ENCODE results near the gene RIPK4. TPM values are rescaled to one million over a fixed set of nuclear protein-coding genes. Genes with fewer than 3 reads are reported as not detected.

RIPK4 gene
- total RNA-seq, 1 donor from 2014 or later: 28.9 TPM

DNA sequence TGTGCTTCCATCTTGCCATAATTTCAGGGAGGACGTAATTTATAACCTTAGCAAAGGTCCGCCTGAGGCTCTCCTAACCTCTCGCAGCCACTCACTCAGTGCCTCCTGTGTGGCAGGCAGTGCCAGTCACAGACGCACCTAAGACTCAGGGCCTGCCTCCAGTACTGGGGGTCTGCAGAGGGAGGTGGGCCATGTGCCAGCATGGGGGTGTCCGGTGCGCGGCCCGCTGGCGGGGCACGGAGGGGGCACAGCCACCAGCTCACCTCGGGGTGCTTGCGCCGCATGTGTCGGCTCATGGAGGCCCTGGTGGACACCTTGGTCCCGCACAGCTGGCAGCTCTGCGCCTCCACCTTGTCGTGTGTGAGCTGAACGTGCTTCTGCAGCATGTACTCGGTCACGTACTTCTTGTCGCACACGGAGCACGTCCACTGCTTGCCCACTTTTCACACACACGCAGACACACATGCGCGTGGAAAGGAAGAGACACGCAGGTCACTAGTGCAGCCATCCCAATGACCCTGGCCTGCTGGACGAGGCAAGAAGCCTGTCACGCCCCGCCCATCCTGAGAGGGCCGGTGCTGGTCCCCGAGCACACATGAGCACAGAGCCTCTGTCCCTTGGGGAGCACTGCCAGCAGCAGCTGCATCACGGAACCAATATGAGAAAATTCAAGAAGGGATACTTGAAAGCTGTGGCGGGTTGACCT, 43.2 kb upstream of the RIPK4 start:
- Mint-ChIP-seq H3K27ac (no peak overlapping the region), H3K4me3 (ENCODE audit: low read depth) (no peak overlapping the region), H3K4me1 (ENCODE audit: low read depth) (no peaks in the 10 kb centered on the region), H3K36me3 (ENCODE audit: insufficient read depth) (peaks cover 11% of the 10 kb centered on the region), H3K9me3 (ENCODE audit: low read depth) (no peaks in the 10 kb centered on the region), H3K27me3 (no peaks in the 10 kb centered on the region)
- TF ChIP-seq, protein P1, sequence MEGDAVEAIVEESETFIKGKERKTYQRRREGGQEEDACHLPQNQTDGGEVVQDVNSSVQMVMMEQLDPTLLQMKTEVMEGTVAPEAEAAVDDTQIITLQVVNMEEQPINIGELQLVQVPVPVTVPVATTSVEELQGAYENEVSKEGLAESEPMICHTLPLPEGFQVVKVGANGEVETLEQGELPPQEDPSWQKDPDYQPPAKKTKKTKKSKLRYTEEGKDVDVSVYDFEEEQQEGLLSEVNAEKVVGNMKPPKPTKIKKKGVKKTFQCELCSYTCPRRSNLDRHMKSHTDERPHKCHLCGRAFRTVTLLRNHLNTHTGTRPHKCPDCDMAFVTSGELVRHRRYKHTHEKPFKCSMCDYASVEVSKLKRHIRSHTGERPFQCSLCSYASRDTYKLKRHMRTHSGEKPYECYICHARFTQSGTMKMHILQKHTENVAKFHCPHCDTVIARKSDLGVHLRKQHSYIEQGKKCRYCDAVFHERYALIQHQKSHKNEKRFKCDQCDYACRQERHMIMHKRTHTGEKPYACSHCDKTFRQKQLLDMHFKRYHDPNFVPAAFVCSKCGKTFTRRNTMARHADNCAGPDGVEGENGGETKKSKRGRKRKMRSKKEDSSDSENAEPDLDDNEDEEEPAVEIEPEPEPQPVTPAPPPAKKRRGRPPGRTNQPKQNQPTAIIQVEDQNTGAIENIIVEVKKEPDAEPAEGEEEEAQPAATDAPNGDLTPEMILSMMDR (IDR thresholded peaks at IDR 0.05; ENCODE audit: unreplicated experiment): no peak
- DNase-seq (ENCODE audit: low spot score, unreplicated experiment): no peak

DNA sequence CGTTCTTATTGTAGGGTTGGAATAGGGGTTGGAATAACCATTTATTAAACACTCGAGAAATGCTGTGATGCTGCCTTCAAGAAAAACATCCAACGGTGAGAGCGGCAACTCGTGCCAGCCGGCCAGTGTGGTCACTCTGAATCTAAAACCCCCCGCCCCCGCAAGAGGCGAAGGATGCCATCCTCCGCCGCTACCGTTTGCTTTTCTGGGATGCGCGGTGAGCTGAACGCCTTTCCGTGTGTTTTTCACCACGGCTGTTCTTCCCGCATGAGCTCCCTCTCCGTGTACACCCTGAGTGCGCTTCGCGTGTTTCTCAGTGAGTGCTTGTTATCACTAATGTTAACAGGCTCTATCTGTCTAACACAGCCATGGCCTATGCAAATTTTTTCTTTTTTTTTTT, 42.0 kb upstream of the RIPK4 start:
- H3K27ac Mint-ChIP-seq: no peak overlapping the region
- no peaks in the 10 kb centered on the region for H3K4me1 Mint-ChIP-seq (ENCODE audit: low read depth)
- H3K9me3 Mint-ChIP-seq (ENCODE audit: low read depth): no peaks in the 10 kb centered on the region
- no peak overlapping the region for H3K4me3 Mint-ChIP-seq (ENCODE audit: low read depth)
- DNase-seq (ENCODE audit: low spot score, unreplicated experiment): no peak
- H3K36me3 Mint-ChIP-seq (ENCODE audit: insufficient read depth): peaks cover 13% of the 10 kb centered on the region
- TF ChIP-seq, protein P1 (IDR thresholded peaks at IDR 0.05; ENCODE audit: unreplicated experiment): no peak
- H3K27me3 Mint-ChIP-seq: no peaks in the 10 kb centered on the region

DNA sequence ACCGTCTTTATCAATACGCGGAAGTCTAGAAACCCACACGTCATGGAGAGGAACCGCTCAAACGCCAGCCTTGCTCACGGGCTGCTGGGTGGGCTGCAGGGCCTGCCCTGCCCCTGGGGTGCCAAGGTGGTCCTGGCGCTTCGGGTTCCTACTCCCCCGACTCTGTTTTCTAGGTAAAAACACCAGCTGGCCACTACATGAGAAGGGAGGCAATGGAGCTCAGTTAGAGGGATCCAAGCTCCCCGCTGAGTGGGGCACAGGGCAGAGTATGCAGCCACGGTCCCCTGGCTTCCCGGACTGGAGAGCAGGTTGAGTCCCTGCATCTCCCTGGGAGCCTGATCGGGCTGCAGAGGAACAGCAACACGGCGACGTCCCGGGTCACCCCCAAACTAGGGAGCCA, 41.2 kb upstream of the RIPK4 start:
- H3K27ac Mint-ChIP-seq: no peak overlapping the region
- H3K4me3 Mint-ChIP-seq (ENCODE audit: low read depth): no peak overlapping the region
- H3K4me1 Mint-ChIP-seq (ENCODE audit: low read depth): no peaks in the 10 kb centered on the region
- TF ChIP-seq, protein P1 (IDR thresholded peaks at IDR 0.05; ENCODE audit: unreplicated experiment): no peak
- peaks cover 13% of the 10 kb centered on the region for H3K36me3 Mint-ChIP-seq (ENCODE audit: insufficient read depth)
- H3K27me3 Mint-ChIP-seq: no peaks in the 10 kb centered on the region
- H3K9me3 Mint-ChIP-seq (ENCODE audit: low read depth): no peaks in the 10 kb centered on the region
- no peak for DNase-seq (ENCODE audit: low spot score, unreplicated experiment)

DNA sequence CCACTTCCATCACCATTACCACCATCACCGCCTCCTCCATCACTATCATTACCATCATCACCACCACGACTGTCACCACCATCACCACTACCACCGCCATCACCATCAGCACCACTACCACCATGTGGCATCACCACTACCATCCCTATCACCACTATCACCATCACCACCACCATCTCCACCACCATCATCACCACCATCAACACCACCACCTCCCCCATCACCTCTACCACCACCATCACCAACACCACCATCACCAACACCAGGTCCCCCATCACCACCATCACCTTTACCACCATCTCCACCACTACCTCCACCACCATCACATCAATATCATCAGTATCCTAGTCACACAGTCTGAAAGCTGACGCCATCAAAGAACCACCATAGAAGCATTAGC, 39.9 kb upstream of the RIPK4 start:
- no peaks in the 10 kb centered on the region for H3K27me3 Mint-ChIP-seq
- TF ChIP-seq, protein P1 (IDR thresholded peaks at IDR 0.05; ENCODE audit: unreplicated experiment): no peak
- peaks cover 17% of the 10 kb centered on the region for H3K36me3 Mint-ChIP-seq (ENCODE audit: insufficient read depth)
- no peaks in the 10 kb centered on the region for H3K4me1 Mint-ChIP-seq (ENCODE audit: low read depth)
- no peak for DNase-seq (ENCODE audit: low spot score, unreplicated experiment)
- H3K27ac Mint-ChIP-seq: no peak overlapping the region
- no peaks in the 10 kb centered on the region for H3K9me3 Mint-ChIP-seq (ENCODE audit: low read depth)
- H3K4me3 Mint-ChIP-seq (ENCODE audit: low read depth): no peak overlapping the region

DNA sequence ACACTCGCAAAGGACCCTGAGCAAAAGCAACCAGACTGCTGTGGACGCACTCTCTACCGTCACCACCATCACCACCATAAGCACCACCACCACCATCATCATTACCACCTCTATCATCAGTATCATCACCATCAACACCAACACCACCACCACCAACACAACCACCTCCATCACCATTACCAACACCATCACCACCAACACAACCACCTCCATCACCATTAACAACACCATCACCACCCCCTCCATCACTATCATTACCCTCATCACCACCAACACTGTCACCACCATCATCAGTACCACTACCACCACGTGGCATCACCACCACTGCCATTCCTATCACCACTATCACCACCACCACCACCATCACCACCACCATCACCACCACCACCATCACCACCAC, 38.8 kb upstream of the RIPK4 start:
- Mint-ChIP-seq H3K27ac (no peak overlapping the region), H3K4me1 (ENCODE audit: low read depth) (peaks cover 2% of the 10 kb centered on the region), H3K36me3 (ENCODE audit: insufficient read depth) (peaks cover 23% of the 10 kb centered on the region), H3K9me3 (ENCODE audit: low read depth) (no peaks in the 10 kb centered on the region), H3K27me3 (no peaks in the 10 kb centered on the region), H3K4me3 (ENCODE audit: low read depth) (no peak overlapping the region)
- TF ChIP-seq, protein P1 (IDR thresholded peaks at IDR 0.05; ENCODE audit: unreplicated experiment): no peak
- DNase-seq (ENCODE audit: low spot score, unreplicated experiment): no peak

All from progenitor cell of endocrine pancreas (in vitro differentiated cells).